Fibroblast of lung (primary cell): ENCODE results near the gene DNMT3A. TPM values are rescaled to one million over a fixed set of nuclear protein-coding genes. Genes with fewer than 3 reads are reported as not detected.

Experiments used
- DNase-seq, 2 donors: peaks; one replicate each; pipeline versions ENCODE4 v3.0.0 to v3.0.0-alpha.2; 2010; ENCODE audit warnings: low read depth in 2 of 2
- H2AFZ ChIP-seq: 2 replicates; pipeline ENCODE4 v1.5.1; 2012; ENCODE audit warnings: low read length, control low read depth, inconsistent platforms
- H3K27ac ChIP-seq: 2 replicates; pipeline ENCODE4 v1.5.1; 2011; ENCODE audit warnings: low read length, control low read depth; ENCODE audit not compliant: insufficient read depth
- H3K27me3 ChIP-seq: 2 replicates; pipeline ENCODE4 v1.5.1; 2011; ENCODE audit warnings: mild to moderate bottlenecking, low read length; ENCODE audit not compliant: control insufficient read depth, insufficient read depth
- H3K36me3 ChIP-seq: 2 replicates; pipeline ENCODE4 v1.5.1; 2011; ENCODE audit warnings: low read length; ENCODE audit not compliant: control insufficient read depth, insufficient read depth
- H3K4me1 ChIP-seq: 2 replicates; pipeline ENCODE4 v1.5.1; 2011; ENCODE audit warnings: low read length; ENCODE audit not compliant: control insufficient read depth, insufficient read depth; ENCODE audit errors: extremely low read depth
- H3K4me2 ChIP-seq: 2 replicates; pipeline ENCODE4 v1.5.1; 2011; ENCODE audit warnings: low read length, control low read depth; ENCODE audit not compliant: insufficient read depth; ENCODE audit errors: extremely low read depth
- H3K4me3 ChIP-seq, 4 experiments: fragments of 200-600 bp in 1 of 4; sonication (generic) in 1 of 4; replicated peaks in 1 of 4; 2 replicates each; pipeline ENCODE4 v1.5.1; 2011 to 2016; ENCODE audit warnings: low read length in 4 of 4, low read depth in 3 of 4, mild to moderate bottlenecking in 3 of 4, control low read depth in 2 of 4, inconsistent platforms in 1 of 4, mixed read lengths in 1 of 4; ENCODE audit not compliant: insufficient read depth in 1 of 4; ENCODE audit errors: control extremely low read depth in 1 of 4
- H3K79me2 ChIP-seq: 2 replicates; pipeline ENCODE4 v1.5.1; 2012; ENCODE audit warnings: mild to moderate bottlenecking, low read length, inconsistent platforms; ENCODE audit not compliant: control insufficient read depth, insufficient read depth
- H3K9ac ChIP-seq: 2 replicates; pipeline ENCODE4 v1.5.1; 2011; ENCODE audit warnings: mild to moderate bottlenecking, low read length, control low read depth; ENCODE audit not compliant: insufficient read depth
- H3K9me3 ChIP-seq: 2 replicates; pipeline ENCODE4 v1.5.1; 2012; ENCODE audit warnings: low read depth, low read length; ENCODE audit not compliant: control insufficient read depth, insufficient read depth
- H4K20me1 ChIP-seq: 2 replicates; pipeline ENCODE4 v1.5.1; 2011; ENCODE audit warnings: low read length; ENCODE audit not compliant: control insufficient read depth, insufficient read depth; ENCODE audit errors: extremely low read depth
- EZH2 ChIP-seq: IDR thresholded peaks from 2 replicates; pipeline ENCODE4 v1.5.1; 2012; ENCODE audit warnings: low read length, control low read depth, mild to moderate bottlenecking; ENCODE audit errors: missing control alignments
- polyA plus RNA-seq, 2 donors: library from polyadenylated mRNA; depleted of rRNA in 1 of 2; stranded (reverse) in 1 of 2; unstranded in 1 of 2; fragments of >200 nt; gene quantifications; 2 replicates each; pipeline ENCODE4 v1.2.1, GENCODE V29; 2011 to 2012; ENCODE audit warnings: missing spikeins in 1 of 2
- total RNA-seq: library from RNA; depleted of rRNA; stranded (reverse); fragments of >200 nt; gene quantifications from 2 replicates; pipeline ENCODE4 v1.2.1, GENCODE V29; 2014
- TF ChIP-seq, protein P1 (sequence below), 2 donors: IDR thresholded peaks in 1 of 2; conservative IDR thresholded peaks in 1 of 2; 1 replicate in 1 of 2; 2 replicates in 1 of 2; pipeline ENCODE4 v1.5.1; 2011 to 2012; ENCODE audit warnings: low read length in 2 of 2, control low read depth in 1 of 2, inconsistent platforms in 1 of 2, low read depth in 1 of 2, mild to moderate bottlenecking in 1 of 2

Gene DNMT3A
- total and polyA plus RNA-seq, 2 donors (not counting 1 experiment from before 2014, with no cell fraction given): 3.6 to 19.7 TPM

DNA sequence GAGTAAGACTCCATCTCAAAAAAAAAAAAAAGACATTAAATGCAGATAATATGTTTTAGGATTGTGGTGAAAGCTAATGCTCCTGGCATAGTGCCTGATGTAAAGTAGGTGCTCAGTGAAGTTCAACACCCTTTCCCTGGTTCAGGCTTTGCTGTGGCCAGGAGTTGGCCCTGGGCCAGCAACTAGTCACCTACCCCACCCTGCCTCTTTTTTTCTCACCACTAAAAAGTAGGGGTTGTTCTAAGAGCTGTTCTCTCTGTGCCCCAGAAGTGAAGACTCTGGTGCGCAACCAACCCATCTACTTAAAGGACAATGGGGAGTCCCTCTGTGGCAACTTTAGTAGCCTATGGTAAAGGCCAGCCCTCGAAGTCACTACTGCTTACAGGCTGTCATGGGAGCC lies 75.9 kb downstream of the DNMT3A start:
- no peaks in the 10 kb centered on the region for H3K4me1 ChIP-seq
- no peak overlapping the region for H2AFZ ChIP-seq
- no peaks in the 10 kb centered on the region for H3K27me3 ChIP-seq
- no peaks in the 10 kb centered on the region for H3K9me3 ChIP-seq
- no peaks in the 10 kb centered on the region for H3K79me2 ChIP-seq
- H3K4me3 ChIP-seq: no peak overlapping the region
- no peak for TF ChIP-seq EZH2
- TF ChIP-seq, protein P1, sequence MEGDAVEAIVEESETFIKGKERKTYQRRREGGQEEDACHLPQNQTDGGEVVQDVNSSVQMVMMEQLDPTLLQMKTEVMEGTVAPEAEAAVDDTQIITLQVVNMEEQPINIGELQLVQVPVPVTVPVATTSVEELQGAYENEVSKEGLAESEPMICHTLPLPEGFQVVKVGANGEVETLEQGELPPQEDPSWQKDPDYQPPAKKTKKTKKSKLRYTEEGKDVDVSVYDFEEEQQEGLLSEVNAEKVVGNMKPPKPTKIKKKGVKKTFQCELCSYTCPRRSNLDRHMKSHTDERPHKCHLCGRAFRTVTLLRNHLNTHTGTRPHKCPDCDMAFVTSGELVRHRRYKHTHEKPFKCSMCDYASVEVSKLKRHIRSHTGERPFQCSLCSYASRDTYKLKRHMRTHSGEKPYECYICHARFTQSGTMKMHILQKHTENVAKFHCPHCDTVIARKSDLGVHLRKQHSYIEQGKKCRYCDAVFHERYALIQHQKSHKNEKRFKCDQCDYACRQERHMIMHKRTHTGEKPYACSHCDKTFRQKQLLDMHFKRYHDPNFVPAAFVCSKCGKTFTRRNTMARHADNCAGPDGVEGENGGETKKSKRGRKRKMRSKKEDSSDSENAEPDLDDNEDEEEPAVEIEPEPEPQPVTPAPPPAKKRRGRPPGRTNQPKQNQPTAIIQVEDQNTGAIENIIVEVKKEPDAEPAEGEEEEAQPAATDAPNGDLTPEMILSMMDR (conservative IDR thresholded peaks at IDR 0.05 in 1 of 2, IDR thresholded peaks at IDR 0.05 in 1 of 2; ENCODE audit: low read depth in 1 of 2, low read length in 2 of 2): no peak
- no peak overlapping the region for H3K27ac ChIP-seq
- no peaks in the 10 kb centered on the region for H4K20me1 ChIP-seq
- H3K36me3 ChIP-seq: no peaks in the 10 kb centered on the region
- no peak overlapping the region for H3K9ac ChIP-seq
- DNase-seq: no peak
- no peak overlapping the region for H3K4me2 ChIP-seq

DNA sequence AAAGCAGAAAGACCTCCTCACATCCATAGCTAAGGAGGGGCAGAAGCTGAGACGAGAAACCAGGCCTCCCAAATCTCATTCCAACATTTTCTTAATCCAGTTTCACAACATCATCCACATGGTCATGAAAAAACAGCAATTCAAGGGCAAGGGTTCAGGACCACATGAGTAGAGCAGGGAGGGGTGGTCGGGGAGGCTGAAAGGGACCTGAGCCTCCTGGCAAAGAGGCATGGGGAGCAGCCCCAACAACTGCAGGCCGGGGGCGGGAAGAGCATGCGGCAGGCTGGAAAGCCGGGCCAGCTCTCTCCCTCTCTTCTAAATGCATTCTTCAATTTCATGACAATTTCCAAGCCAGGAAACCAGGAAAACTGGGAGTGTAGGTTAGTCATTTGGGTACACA lies 76.7 kb downstream of the DNMT3A start:
- DNase-seq: no peak

DNA sequence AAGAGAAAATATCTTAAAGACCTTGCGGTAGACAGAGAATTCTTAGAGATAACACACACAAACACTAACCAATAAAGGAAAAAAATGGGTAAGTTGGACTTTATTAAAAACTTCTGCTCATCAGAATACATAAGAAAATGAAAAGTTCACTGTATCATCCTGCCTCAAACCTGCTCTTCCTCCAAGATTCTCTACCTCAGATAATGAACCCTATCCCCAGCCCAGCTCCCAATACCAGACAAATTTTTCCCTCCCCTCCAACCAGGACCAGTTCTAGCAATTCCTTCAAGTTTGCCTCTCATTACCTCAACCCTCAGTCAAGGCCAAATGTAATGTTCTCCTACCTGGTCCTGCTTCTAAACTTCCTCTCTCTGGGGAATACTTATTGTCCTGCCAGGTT lies 79.4 kb downstream of the DNMT3A start:
- no peak overlapping the region for H3K4me2 ChIP-seq
- H2AFZ ChIP-seq: no peak overlapping the region
- H3K9me3 ChIP-seq: no peaks in the 10 kb centered on the region
- H4K20me1 ChIP-seq: no peaks in the 10 kb centered on the region
- TF ChIP-seq, protein P1 (conservative IDR thresholded peaks at IDR 0.05 in 1 of 2, IDR thresholded peaks at IDR 0.05 in 1 of 2; ENCODE audit: low read depth in 1 of 2, low read length in 2 of 2): no peak
- no peak for TF ChIP-seq EZH2
- no peak overlapping the region for H3K9ac ChIP-seq
- H3K27me3 ChIP-seq: no peaks in the 10 kb centered on the region
- no peak overlapping the region for H3K27ac ChIP-seq
- H3K79me2 ChIP-seq: no peaks in the 10 kb centered on the region
- DNase-seq: no peak
- H3K36me3 ChIP-seq: no peaks in the 10 kb centered on the region
- H3K4me1 ChIP-seq: no peaks in the 10 kb centered on the region
- no peak overlapping the region for H3K4me3 ChIP-seq

More for the DNA sequence above, 76.7 kb downstream of the DNMT3A start:
- Histone ChIP-seq H3K9ac (no peak overlapping the region), H3K9me3 (no peaks in the 10 kb centered on the region), H3K79me2 (no peaks in the 10 kb centered on the region), H2AFZ (no peak overlapping the region), H3K4me1 (no peaks in the 10 kb centered on the region), H3K27me3 (no peaks in the 10 kb centered on the region), H3K4me2 (no peak overlapping the region), H3K27ac (no peak overlapping the region), H4K20me1 (no peaks in the 10 kb centered on the region), H3K36me3 (no peaks in the 10 kb centered on the region), H3K4me3 (no peak overlapping the region)
- TF ChIP-seq EZH2: no peak
- TF ChIP-seq, protein P1 (conservative IDR thresholded peaks at IDR 0.05 in 1 of 2, IDR thresholded peaks at IDR 0.05 in 1 of 2; ENCODE audit: low read depth in 1 of 2, low read length in 2 of 2): no peak
